SU-DHL-6 (cell line): Measurements from ENCODE around the gene PFKM.

ENCODE experiments used
- H2AFZ ChIP-seq: fragments of 200-600 bp; sonication (generic); 2 replicates; pipeline ENCODE4 v1.6.1; 2014; ENCODE audit warnings: low read depth, mild to moderate bottlenecking, moderate library complexity, mixed read lengths, antibody characterized with exemption, low read length; ENCODE audit not compliant: severe bottlenecking
- H3F3A ChIP-seq: fragments of 200-600 bp; shearing (Covaris generic); 2 replicates; pipeline ENCODE4 v1.6.0; 2016; ENCODE audit warnings: antibody characterized with exemption, mild to moderate bottlenecking; ENCODE audit not compliant: insufficient read depth
- H3K27ac ChIP-seq: fragments of 200-600 bp; sonication (generic); 2 replicates; pipeline ENCODE4 v1.5.1; 2016; ENCODE audit warnings: low read depth, mild to moderate bottlenecking, low read length, moderate library complexity, mixed read lengths
- H3K27me3 ChIP-seq: fragments of 200-600 bp; sonication (generic), shearing (Covaris generic); 2 replicates; pipeline ENCODE4 v1.6.0; 2014; ENCODE audit warnings: mild to moderate bottlenecking, low read length
- H3K36me3 ChIP-seq: fragments of 200-600 bp; sonication (generic); 2 replicates; pipeline ENCODE4 v1.6.1; 2014; ENCODE audit warnings: mild to moderate bottlenecking, low read length, mixed read lengths
- H3K4me2 ChIP-seq: fragments of 300-600, 200-600 bp; shearing (Covaris generic), sonication (generic); 2 replicates; pipeline ENCODE4 v1.6.0; 2014; ENCODE audit warnings: low read length, low read depth, mild to moderate bottlenecking; ENCODE audit not compliant: poor library complexity, severe bottlenecking
- H3K4me3 ChIP-seq: fragments of 200-600 bp; sonication (generic); 2 replicates; pipeline ENCODE4 v1.5.1; 2014; ENCODE audit warnings: antibody characterized with exemption, low read length, mild to moderate bottlenecking, mixed read lengths; ENCODE audit not compliant: insufficient read depth, poor library complexity, severe bottlenecking
- H3K79me2 ChIP-seq: fragments of 200-600 bp; sonication (generic); 2 replicates; pipeline ENCODE4 v1.6.1; 2014; ENCODE audit warnings: mild to moderate bottlenecking, low read length, moderate library complexity; ENCODE audit not compliant: insufficient read depth
- H3K9ac ChIP-seq: fragments of 200-600 bp; sonication (generic); 2 replicates; pipeline ENCODE4 v1.7.0; 2014; ENCODE audit warnings: mild to moderate bottlenecking, low read length
- H3K9me2 ChIP-seq: fragments of 200-600 bp; sonication (generic); replicated peaks from 2 replicates; pipeline ENCODE4 v1.6.1; 2014; ENCODE audit warnings: low read length; ENCODE audit not compliant: insufficient read depth
- H3K9me3 ChIP-seq: fragments of 200-600 bp; sonication (generic); 2 replicates; pipeline ENCODE4 v1.6.1; 2014; ENCODE audit warnings: low read length, mixed read lengths; ENCODE audit not compliant: insufficient read depth
- H4K20me1 ChIP-seq: fragments of 200-600 bp; sonication (generic); 2 replicates; pipeline ENCODE4 v1.6.1; 2014; ENCODE audit warnings: low read depth, mild to moderate bottlenecking, antibody characterized with exemption, low read length, moderate library complexity, mixed read lengths
- CTCF ChIP-seq: fragments of 200-600 bp; sonication (generic); IDR thresholded peaks from one replicate; pipeline ENCODE4 v1.5.1; 2017; ENCODE audit warnings: antibody characterized with exemption, mild to moderate bottlenecking, low read length, moderate library complexity; ENCODE audit not compliant: insufficient read depth, poor library complexity, severe bottlenecking
- EZH2phosphoT487 ChIP-seq: fragments of 200-600 bp; sonication (generic), shearing (Covaris generic); conservative IDR thresholded peaks from 2 replicates; pipeline ENCODE4 v1.6.1; 2018; ENCODE audit warnings: mild to moderate bottlenecking, antibody characterized with exemption, low read length, moderate library complexity, mixed read lengths

PFKM gene

GRCh38 chr12:48192861-48193260 is 73.7 kb downstream of the PFKM start:
- TF ChIP-seq EZH2phosphoT487 = no peak
- TF ChIP-seq CTCF = no peak
- Histone ChIP-seq H3K9me2 (no peaks in the 10 kb centered on the region), H3K4me3 (no peak overlapping the region), H3K79me2 (no peaks in the 10 kb centered on the region), H3K9me3 (no peaks in the 10 kb centered on the region), H4K20me1 (no peaks in the 10 kb centered on the region), H3K27ac (no peak overlapping the region), H3K9ac (no peak overlapping the region), H2AFZ (no peak overlapping the region), H3F3A (no peaks in the 10 kb centered on the region), H3K27me3 (no peaks in the 10 kb centered on the region), H3K4me2 (no peak overlapping the region), H3K36me3 (no peaks in the 10 kb centered on the region)

DNA sequence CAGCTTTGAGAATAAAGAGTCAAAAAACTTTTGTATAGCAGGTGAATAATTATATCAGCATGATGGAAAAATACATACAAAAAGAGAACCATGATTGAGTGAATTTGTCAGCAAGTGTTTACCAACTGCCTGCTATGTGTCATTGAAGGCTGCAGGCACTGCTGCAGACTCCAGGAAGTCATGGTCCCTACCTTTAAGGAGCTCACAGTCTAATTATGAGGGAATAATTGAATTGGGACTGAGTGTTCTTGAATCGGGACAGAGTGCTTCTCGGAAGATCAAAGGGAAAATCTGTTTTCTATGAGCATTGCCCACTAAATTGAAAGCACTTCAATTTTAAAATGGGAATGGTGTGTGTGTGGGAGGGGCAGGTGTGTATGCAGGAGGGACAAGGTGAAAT is 74.5 kb downstream of the PFKM start:
- no peaks in the 10 kb centered on the region for H3K27me3 ChIP-seq
- no peak overlapping the region for H3K4me3 ChIP-seq

GRCh38 chr12:48194799-48195201 is 75.6 kb downstream of the PFKM start:
- no peak overlapping the region for H3K4me2 ChIP-seq

More for the DNA sequence above, 74.5 kb downstream of the PFKM start:
- Histone ChIP-seq H4K20me1 (no peaks in the 10 kb centered on the region), H3K27ac (no peak overlapping the region), H3K79me2 (no peaks in the 10 kb centered on the region), H3K9me2 (no peaks in the 10 kb centered on the region), H3F3A (no peaks in the 10 kb centered on the region), H3K9me3 (no peaks in the 10 kb centered on the region), H3K36me3 (no peaks in the 10 kb centered on the region), H3K4me2 (no peak overlapping the region), H2AFZ (no peak overlapping the region), H3K9ac (no peak overlapping the region)
- TF ChIP-seq EZH2phosphoT487 (no peak), CTCF (no peak)

More at GRCh38 chr12:48194799-48195201, 75.6 kb downstream of the PFKM start:
- no peaks in the 10 kb centered on the region for H3K9me2 ChIP-seq
- no peak overlapping the region for H3K9ac ChIP-seq
- no peaks in the 10 kb centered on the region for H3K36me3 ChIP-seq
- H3K79me2 ChIP-seq = no peaks in the 10 kb centered on the region
- H3K9me3 ChIP-seq = no peaks in the 10 kb centered on the region
- H3K27me3 ChIP-seq = no peaks in the 10 kb centered on the region
- no peak overlapping the region for H2AFZ ChIP-seq
- no peak overlapping the region for H3K27ac ChIP-seq
- H3K4me3 ChIP-seq = no peak overlapping the region
- H3F3A ChIP-seq = no peaks in the 10 kb centered on the region
- no peak for TF ChIP-seq EZH2phosphoT487
- no peak for TF ChIP-seq CTCF
- H4K20me1 ChIP-seq = no peaks in the 10 kb centered on the region
